Measurements from ENCODE around the gene ADAM11. TPM values are rescaled to one million over a fixed set of nuclear protein-coding genes. Genes with fewer than 3 reads are reported as not detected.

The ADAM11 gene
- total and polyA plus RNA-seq, 12 donors: 0.05 to 0.80 (median 0.32) TPM; not detected in 2

DNA sequence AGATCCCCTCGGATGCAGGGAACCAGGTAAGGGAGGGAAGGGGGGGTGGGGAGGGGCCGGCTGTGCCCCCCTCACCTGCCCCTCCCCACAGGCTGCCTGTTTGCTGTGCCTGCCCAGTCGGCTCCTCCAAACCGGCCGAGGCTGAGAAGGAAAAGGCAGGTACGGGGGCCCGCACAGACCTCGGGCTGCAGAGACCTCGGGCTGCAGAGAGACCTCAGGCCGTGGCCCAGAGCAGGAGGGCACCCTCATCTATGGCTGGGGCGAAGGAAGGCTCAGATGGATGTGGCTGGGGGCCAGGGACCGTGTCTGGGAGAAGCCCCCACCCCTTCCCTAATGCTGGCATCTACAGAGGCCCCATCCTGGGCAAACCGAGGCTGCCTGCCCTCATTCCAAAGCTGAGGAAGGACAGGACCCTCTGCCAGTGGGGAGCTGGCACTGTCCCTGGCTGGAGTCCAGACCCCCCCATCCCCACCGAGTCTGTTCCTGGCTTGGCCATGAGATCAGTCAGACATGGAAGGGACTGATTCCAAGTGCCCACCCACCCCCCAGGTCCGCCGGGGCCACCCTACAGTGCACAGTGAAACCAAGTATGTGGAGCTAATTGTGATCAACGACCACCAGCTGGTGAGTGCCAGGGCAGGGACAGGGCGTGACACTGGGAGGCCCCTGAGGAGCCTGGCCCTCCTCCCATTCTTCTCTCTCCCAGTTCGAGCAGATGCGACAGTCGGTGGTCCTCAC is 13.7 kb downstream of the ADAM11 start:
- WGBS, 4 donors: 49 to 64% (median 55%) methylated on average over 9 to 21 of the region's 21 CpGs

GRCh38 chr17:44773140-44773539 is 14.4 kb downstream of the ADAM11 start:
- DNase-seq: no peak
- Histone ChIP-seq H3K9me3 (replicated peaks in 1 of 3) (no peaks in the 10 kb centered on the region), H3K4me3 (no peak overlapping the region), H3K27ac (no peak overlapping the region), H3K4me1 (replicated peaks in 1 of 2) (peaks cover 10 to 11% of the 10 kb centered on the region in 2 donors), H3K36me3 (replicated peaks in 1 of 2) (no peaks in the 10 kb centered on the region), H3K27me3 (peaks cover 8% of the 10 kb centered on the region)
- 55 to 67% (median 58%) methylated on average over 6 of the region's 6 CpGs for WGBS, 4 donors
- no peak for TF ChIP-seq POLR2A (IDR thresholded peaks at IDR 0.05)
- TF ChIP-seq, protein P1, sequence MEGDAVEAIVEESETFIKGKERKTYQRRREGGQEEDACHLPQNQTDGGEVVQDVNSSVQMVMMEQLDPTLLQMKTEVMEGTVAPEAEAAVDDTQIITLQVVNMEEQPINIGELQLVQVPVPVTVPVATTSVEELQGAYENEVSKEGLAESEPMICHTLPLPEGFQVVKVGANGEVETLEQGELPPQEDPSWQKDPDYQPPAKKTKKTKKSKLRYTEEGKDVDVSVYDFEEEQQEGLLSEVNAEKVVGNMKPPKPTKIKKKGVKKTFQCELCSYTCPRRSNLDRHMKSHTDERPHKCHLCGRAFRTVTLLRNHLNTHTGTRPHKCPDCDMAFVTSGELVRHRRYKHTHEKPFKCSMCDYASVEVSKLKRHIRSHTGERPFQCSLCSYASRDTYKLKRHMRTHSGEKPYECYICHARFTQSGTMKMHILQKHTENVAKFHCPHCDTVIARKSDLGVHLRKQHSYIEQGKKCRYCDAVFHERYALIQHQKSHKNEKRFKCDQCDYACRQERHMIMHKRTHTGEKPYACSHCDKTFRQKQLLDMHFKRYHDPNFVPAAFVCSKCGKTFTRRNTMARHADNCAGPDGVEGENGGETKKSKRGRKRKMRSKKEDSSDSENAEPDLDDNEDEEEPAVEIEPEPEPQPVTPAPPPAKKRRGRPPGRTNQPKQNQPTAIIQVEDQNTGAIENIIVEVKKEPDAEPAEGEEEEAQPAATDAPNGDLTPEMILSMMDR (IDR thresholded peaks at IDR 0.05): no peak
- intact Hi-C loops (cut with DNase I): loop anchor here in 1 of 2 donors (10.0 kb wide), 2 partner anchors 242 to 362 kb away; partner anchors contain the start of genes ACBD4 and PLCD3

More for the DNA sequence above, 13.7 kb downstream of the ADAM11 start:
- no peak overlapping the region for H3K27ac ChIP-seq
- no peak overlapping the region for H3K4me3 ChIP-seq
- TF ChIP-seq POLR2A (IDR thresholded peaks at IDR 0.05): no peak
- H3K36me3 ChIP-seq (replicated peaks in 1 of 2): no peaks in the 10 kb centered on the region
- intact Hi-C loops (cut with DNase I): loop anchor here in 1 of 2 donors (10.0 kb wide), 2 partner anchors 242 to 362 kb away; partner anchors contain the start of genes ACBD4 and PLCD3
- H3K9me3 ChIP-seq (replicated peaks in 1 of 3): no peaks in the 10 kb centered on the region
- H3K4me1 ChIP-seq (replicated peaks in 1 of 2): peaks cover 10 to 11% of the 10 kb centered on the region in 2 donors
- no peak for DNase-seq
- peaks cover 8% of the 10 kb centered on the region for H3K27me3 ChIP-seq

- Histone ChIP-seq H3K27me3 (peaks cover 10% of the 10 kb centered on the region), H3K36me3 (replicated peaks in 1 of 2) (no peaks in the 10 kb centered on the region), H3K4me3 (peak overlapping the region in 2 of 4 donors; percentile 20 to 53), H3K27ac (peak overlapping the region in 2 of 5 donors; percentile 55 to 69), H3K4me1 (replicated peaks in 1 of 2) (peaks cover 11 to 14% of the 10 kb centered on the region in 2 donors), H3K9me3 (replicated peaks in 1 of 3) (no peaks in the 10 kb centered on the region)
- WGBS, 4 donors: 12 to 35% (median 20%) methylated on average over 7 to 42 of the region's 42 CpGs
- intact Hi-C loops (cut with DNase I): loop anchor here in 1 of 2 donors (2.0 to 10.0 kb wide), 3 partner anchors 90 to 360 kb away; partner anchors contain the start of genes ACBD4 and PLCD3
- TF ChIP-seq POLR2A (IDR thresholded peaks at IDR 0.05): no peak
- TF ChIP-seq, protein P1 (IDR thresholded peaks at IDR 0.05): peak; percentile 95 to 99 (median 99)
- peak; percentile 84 to 94 (median 91) for DNase-seq
Observed at GRCh38 chr17:44774271-44775135, 15.7 kb downstream of the ADAM11 start.

- WGBS, 4 donors: 0 to 15% (median 0%) methylated on average over 8 to 50 of the region's 50 CpGs
- Histone ChIP-seq H3K4me1 (replicated peaks in 1 of 2) (peaks cover 11 to 15% of the 10 kb centered on the region in 2 donors), H3K27me3 (peaks cover 15% of the 10 kb centered on the region), H3K27ac (peak overlapping the region in 2 of 5 donors; percentile 55 to 69), H3K4me3 (peak overlapping the region in 2 of 4 donors; percentile 20 to 53), H3K9me3 (replicated peaks in 1 of 3) (no peaks in the 10 kb centered on the region), H3K36me3 (replicated peaks in 1 of 2) (no peaks in the 10 kb centered on the region)
- DNase-seq: peak; percentile 97 to 99 (median 98)
- peak in 1 of 2 donors; percentile 29 for TF ChIP-seq POLR2A (IDR thresholded peaks at IDR 0.05)
- TF ChIP-seq, protein P1 (IDR thresholded peaks at IDR 0.05): peak in 1 of 6 experiments; percentile 45
- intact Hi-C loops (cut with DNase I): loop anchor here in 1 of 2 donors (2.0 to 10.0 kb wide), 3 partner anchors 90 to 360 kb away; partner anchors contain the start of genes ACBD4 and PLCD3
Observed at GRCh38 chr17:44775136-44775837, 16.5 kb downstream of the ADAM11 start.

Data from adrenal gland (tissue), 12 donors.